MCF 10A (cell line): ENCODE measurements around the gene TCF15. TPM values are rescaled to one million over a fixed set of nuclear protein-coding genes. Genes with fewer than 3 reads are reported as not detected.
A peak's percentile ranks its signal among the peaks of the same experiment; 100 is the strongest.

Experiments used
- BruUV-seq: library from RNA; stranded (reverse); fragments of 400-500 nt; replicated peaks from 2 replicates; lab custom pipeline; 2021; lab: Mats Ljungman, UMichigan
- CTCF ChIA-PET: fragments of 300-600 bp; sonication (Branson Sonifier 250); formaldehyde crosslinking; extraction: SDS; loops from one replicate; lab custom pipeline; 2021; ENCODE audit warnings: antibody characterized with exemption, inconsistent platforms; lab: Yijun Ruan, JAX
- POLR2A ChIA-PET: fragments of 300-600, 350-650 bp; sonication (Branson Sonifier 250); formaldehyde crosslinking; extraction: SDS; loops from one replicate; lab custom pipeline; 2020; ENCODE audit warnings: antibody characterized with exemption, inconsistent platforms; lab: Yijun Ruan, JAX
- DNase-seq: peaks from one replicate; pipeline ENCODE4 v3.0.0-alpha.2; 2018; ENCODE audit not compliant: unreplicated experiment
- H3K27ac Mint-ChIP-seq: one replicate; pipeline ENCODE4 v1.8.0; 2022; ENCODE audit warnings: mild to moderate bottlenecking, low read depth, mixed read lengths; ENCODE audit not compliant: unreplicated experiment
- H3K27me3 Mint-ChIP-seq: one replicate; pipeline ENCODE4 v1.8.0; 2022; ENCODE audit warnings: mixed read lengths; ENCODE audit not compliant: insufficient read depth, unreplicated experiment
- H3K36me3 Mint-ChIP-seq: one replicate; pipeline ENCODE4 v1.8.0; 2022; ENCODE audit warnings: mild to moderate bottlenecking, moderate library complexity, mixed read lengths; ENCODE audit not compliant: insufficient read depth, unreplicated experiment
- H3K4me1 Mint-ChIP-seq: one replicate; pipeline ENCODE4 v1.8.0; 2022; ENCODE audit warnings: mixed read lengths; ENCODE audit not compliant: insufficient read depth, unreplicated experiment
- H3K4me3 Mint-ChIP-seq: one replicate; pipeline ENCODE4 v1.8.0; 2022; ENCODE audit warnings: mild to moderate bottlenecking, moderate library complexity, mixed read lengths; ENCODE audit not compliant: unreplicated experiment
- H3K9me3 Mint-ChIP-seq: one replicate; pipeline ENCODE4 v1.8.0; 2022; ENCODE audit warnings: mixed read lengths; ENCODE audit not compliant: unreplicated experiment
- CTCF ChIP-seq: fragments of 200-600 bp; IDR thresholded peaks from one replicate; pipeline ENCODE4 v1.8.0; 2022; ENCODE audit warnings: antibody characterized with exemption, mild to moderate bottlenecking; ENCODE audit not compliant: unreplicated experiment
- intact Hi-C: fragments of 100-400 bp; cut with micrococcal nuclease; formaldehyde crosslinking; loops from 2 replicates; pipeline ENCODE4 v1.14.1; 2022
- total RNA-seq: library from RNA; stranded (reverse); gene quantifications from 2 replicates; pipeline ENCODE4 v1.2.3, GENCODE V29; 2022

The TCF15 gene
- total RNA-seq, 1 experiment from 2014 or later: not detected

GRCh38 chr20:558117-558516 is 52.0 kb downstream of the TCF15 start:
- Mint-ChIP-seq H3K4me1 (peaks cover 7% of the 10 kb centered on the region), H3K36me3 (no peaks in the 10 kb centered on the region), H3K27ac (no peak overlapping the region), H3K4me3 (no peak overlapping the region), H3K27me3 (peaks cover 31% of the 10 kb centered on the region), H3K9me3 (no peaks in the 10 kb centered on the region)
- BruUV-seq: no TSS peak
- ChIA-PET POLR2A (no interaction called here), CTCF (interaction anchor here (1.0 to 6.0 kb wide), 2 partner anchors 87 to 182 kb away, joined by 4 to 169 read pairs; no protein-coding TSS in a partner anchor)
- no peak for DNase-seq
- intact Hi-C loops: no loop called here
- TF ChIP-seq CTCF: no peak

GRCh38 chr20:556984-557383 is 53.1 kb downstream of the TCF15 start:
- Mint-ChIP-seq H3K36me3 (no peaks in the 10 kb centered on the region), H3K4me1 (peaks cover 7% of the 10 kb centered on the region), H3K9me3 (no peaks in the 10 kb centered on the region), H3K27me3 (peaks cover 39% of the 10 kb centered on the region), H3K4me3 (no peak overlapping the region), H3K27ac (no peak overlapping the region)
- BruUV-seq: no TSS peak
- DNase-seq: no peak
- ChIA-PET CTCF (interaction anchor here (0.7 to 2.8 kb wide), 4 partner anchors 12 to 183 kb away, joined by 3 to 13 read pairs (median 8); no protein-coding TSS in a partner anchor), POLR2A (no interaction called here)
- intact Hi-C loops: no loop called here
- TF ChIP-seq CTCF: no peak

- intact Hi-C loops: no loop called here
- Mint-ChIP-seq H3K27ac (no peak overlapping the region), H3K9me3 (no peaks in the 10 kb centered on the region), H3K4me1 (peaks cover 7% of the 10 kb centered on the region), H3K4me3 (no peak overlapping the region), H3K36me3 (no peaks in the 10 kb centered on the region), H3K27me3 (peaks cover 32% of the 10 kb centered on the region)
- TF ChIP-seq CTCF: no peak
- ChIA-PET POLR2A (interaction anchor here (1.2 kb wide), 1 partner anchor 91 kb away, joined by 4 read pairs; no protein-coding TSS in a partner anchor), CTCF (interaction anchor here (0.7 to 2.8 kb wide), 5 partner anchors 37 to 213 kb away, joined by 3 to 13 read pairs (median 4); partner anchors contain the start of gene SLC52A3)
- DNase-seq: peak; percentile 22
- BruUV-seq: no TSS peak
These were observed 54.1 kb downstream of the TCF15 start for GRCh38 chr20:555976-556385.

Other genes with a start within 250 kb of the TCF15 start
- gene TRIB3, start 229.5 kb downstream of the TCF15 start, total RNA-seq: 477 and 598 TPM in 2 replicates
- gene RBCK1, start 202.0 kb downstream of the TCF15 start, total RNA-seq: 353 and 488 TPM in 2 replicates
- 32.5 and 36.0 TPM in 2 replicates for gene TBC1D20, start 147.8 kb downstream of the TCF15 start, total RNA-seq
- gene CSNK2A1, start 66.5 kb downstream of the TCF15 start, total RNA-seq: 271 and 297 TPM in 2 replicates
- 42.6 and 43.4 TPM in 2 replicates for gene SRXN1, start 42.9 kb upstream of the TCF15 start, total RNA-seq
- not detected in 2 replicates for gene SCRT2, start 65.5 kb upstream of the TCF15 start, total RNA-seq
- 0.14 and 0.17 TPM in 2 replicates for gene SLC52A3, start 158.2 kb upstream of the TCF15 start, total RNA-seq
- gene FAM110A, start 223.4 kb upstream of the TCF15 start, total RNA-seq: 9.2 and 13.6 TPM in 2 replicates